HG02798 (cell line): ENCODE data around the gene OR51A7.
"Not testable (repeated sequence)": the region's sequence is repeated elsewhere in the genome, so short reads cannot be mapped to it uniquely, and the experiment has no call there.

Source experiments
- ATAC-seq: cut with Tn5 transposase; IDR thresholded peaks from one replicate; pipeline ENCODE4 v1.9.1; 2021; ENCODE audit warnings: mild to moderate bottlenecking; ENCODE audit not compliant: unreplicated experiment, poor library complexity

The OR51A7 gene, protein sequence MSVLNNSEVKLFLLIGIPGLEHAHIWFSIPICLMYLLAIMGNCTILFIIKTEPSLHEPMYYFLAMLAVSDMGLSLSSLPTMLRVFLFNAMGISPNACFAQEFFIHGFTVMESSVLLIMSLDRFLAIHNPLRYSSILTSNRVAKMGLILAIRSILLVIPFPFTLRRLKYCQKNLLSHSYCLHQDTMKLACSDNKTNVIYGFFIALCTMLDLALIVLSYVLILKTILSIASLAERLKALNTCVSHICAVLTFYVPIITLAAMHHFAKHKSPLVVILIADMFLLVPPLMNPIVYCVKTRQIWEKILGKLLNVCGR

GRCh38 chr11:4903484-4903883 lies at the start of gene OR51A7:
OR51A7 (plus strand) TSS chr11:4903783; CDS start chr11:4907370, 3,587 bp downstream.
- no peak for ATAC-seq

GRCh38 chr11:4854286-4854685 lies 49.3 kb upstream of the OR51A7 start:
- not testable (repeated sequence) for ATAC-seq

DNA sequence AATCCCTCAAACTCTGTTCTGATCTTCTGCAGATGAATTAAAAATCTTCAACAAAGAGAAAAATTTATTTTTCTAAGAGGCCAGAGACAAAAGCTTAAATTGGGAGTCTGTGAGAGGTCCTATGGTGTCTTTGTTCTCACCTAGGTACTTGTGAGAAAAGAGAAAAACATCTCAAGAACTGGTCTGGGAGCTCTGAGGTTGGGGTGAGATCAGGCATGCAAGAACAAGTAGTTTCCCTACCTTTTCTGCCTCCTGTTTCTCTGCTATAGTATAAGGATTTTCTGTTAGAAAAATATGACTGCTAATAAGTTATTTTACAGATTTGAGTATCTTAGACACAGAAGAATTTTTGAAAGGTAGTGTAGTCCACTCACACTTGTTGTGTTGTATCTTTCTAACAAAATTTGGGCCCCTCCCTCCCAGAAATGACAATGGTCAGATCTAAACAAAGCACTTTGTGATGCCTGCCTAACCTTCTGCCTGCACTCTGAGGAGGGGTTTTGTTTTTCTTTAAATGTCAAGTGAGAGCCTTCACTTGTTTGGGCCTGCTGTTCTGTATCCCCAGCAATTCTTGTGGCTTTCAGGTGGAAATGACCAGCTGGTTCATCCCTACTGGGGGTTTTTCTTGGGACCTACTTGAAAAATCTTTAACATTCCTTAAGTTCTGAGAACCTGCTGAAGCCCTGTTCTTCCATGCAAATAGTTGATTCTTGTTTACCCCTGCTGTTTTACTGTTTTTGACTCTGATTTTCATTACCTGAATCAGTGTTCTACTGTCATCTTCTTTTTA lies 40.9 kb upstream of the OR51A7 start:
- no peak for ATAC-seq

- ATAC-seq = no peak
Measured at GRCh38 chr11:4863876-4864275, 39.7 kb upstream of the OR51A7 start.

DNA sequence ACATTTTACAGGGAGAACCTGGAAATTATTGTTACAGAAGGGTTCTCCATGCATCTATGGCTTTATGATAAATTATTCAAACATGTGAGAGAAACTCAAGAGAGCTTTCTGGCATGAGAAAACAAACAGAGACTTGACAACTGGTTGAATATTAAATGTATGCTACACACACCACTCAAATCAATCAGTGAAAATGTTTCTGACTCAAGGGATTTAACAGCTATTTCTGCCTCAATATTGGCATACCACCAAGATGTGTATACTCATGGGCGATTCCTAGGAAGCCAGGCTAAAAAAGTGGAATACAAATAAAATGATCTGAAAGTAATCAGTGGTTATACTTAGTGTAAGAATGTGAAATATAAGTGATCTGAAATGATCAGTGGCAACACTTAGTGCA lies 37.7 kb upstream of the OR51A7 start:
- no peak for ATAC-seq

DNA sequence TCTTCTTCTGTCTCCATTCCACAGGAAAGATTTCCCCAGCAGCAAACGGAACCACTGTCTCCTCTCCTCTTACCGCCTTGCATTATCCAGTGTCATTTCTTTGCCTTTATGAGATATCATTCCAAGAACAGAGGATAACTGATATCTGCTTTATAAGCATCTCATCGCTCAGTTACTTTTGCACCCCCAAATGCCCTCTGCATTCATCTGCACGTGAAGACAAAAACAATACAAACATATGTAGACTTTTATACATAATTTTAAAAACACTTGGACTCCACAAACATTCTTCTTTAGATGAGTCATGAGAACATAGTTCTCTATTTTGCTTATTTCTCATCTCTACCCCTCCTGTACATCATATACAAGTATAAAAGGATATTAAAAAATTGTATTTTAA lies 22.4 kb upstream of the OR51A7 start:
- ATAC-seq = no peak

DNA sequence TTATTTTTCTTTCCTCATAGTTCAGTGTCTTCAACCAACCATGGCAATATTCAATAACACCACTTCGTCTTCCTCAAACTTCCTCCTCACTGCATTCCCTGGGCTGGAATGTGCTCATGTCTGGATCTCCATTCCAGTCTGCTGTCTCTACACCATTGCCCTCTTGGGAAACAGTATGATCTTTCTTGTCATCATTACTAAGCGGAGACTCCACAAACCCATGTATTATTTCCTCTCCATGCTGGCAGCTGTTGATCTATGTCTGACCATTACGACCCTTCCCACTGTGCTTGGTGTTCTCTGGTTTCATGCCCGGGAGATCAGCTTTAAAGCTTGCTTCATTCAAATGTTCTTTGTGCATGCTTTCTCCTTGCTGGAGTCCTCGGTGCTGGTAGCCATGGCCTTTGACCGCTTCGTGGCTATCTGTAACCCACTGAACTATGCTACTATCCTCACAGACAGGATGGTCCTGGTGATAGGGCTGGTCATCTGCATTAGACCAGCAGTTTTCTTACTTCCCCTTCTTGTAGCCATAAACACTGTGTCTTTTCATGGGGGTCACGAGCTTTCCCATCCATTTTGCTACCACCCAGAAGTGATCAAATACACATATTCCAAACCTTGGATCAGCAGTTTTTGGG lies 21.6 kb upstream of the OR51A7 start, which contains the start of gene OR51T1:
OR51T1 (plus strand) TSS at position 41 of the 641 bp plus-strand sequence; CDS start at position 41, 0 bp downstream.
- ATAC-seq = no peak

- ATAC-seq = no peak
Measured at GRCh38 chr11:4882543-4882942, 21.0 kb upstream of the OR51A7 start.

DNA sequence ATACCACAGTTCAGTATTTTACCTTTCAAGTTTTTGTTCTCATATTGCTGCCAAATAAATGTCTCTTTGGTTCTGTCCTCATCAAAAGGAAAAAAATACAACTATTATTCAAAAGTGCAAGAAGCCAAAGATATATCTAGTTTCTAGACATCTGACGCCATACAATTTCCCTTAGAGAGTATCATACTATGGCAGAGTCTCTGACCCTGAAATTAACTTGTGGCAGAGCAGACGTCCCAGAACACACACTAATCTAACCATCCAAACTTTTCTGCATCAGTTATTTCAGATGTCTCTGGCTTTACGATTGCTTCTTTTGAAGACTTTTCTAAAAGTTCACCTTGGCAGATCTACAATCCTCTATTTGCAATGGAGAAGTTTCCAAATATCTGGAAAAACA lies 19.2 kb upstream of the OR51A7 start:
- ATAC-seq = no peak

DNA sequence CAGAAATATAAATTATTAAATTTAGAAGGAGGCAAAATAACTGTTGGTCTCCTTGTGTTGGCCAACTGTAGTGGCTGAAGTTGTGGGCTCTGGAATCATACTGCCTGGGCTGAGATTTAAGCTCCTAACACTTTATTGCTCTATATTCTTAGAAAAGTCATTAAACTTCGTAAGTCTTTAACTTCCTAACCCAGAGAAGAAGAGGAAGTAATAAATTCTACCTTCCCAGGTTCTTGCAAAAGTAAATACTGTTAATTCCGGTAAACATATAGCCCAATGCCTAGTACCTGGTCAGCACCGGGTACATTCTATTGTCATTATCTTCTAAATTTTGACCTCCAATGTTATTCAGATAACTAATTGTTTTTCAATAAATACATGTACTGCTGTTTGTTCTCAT lies 17.4 kb upstream of the OR51A7 start:
- ATAC-seq = no peak

- no peak for ATAC-seq
Measured at GRCh38 chr11:4887591-4887990, 16.0 kb upstream of the OR51A7 start.

DNA sequence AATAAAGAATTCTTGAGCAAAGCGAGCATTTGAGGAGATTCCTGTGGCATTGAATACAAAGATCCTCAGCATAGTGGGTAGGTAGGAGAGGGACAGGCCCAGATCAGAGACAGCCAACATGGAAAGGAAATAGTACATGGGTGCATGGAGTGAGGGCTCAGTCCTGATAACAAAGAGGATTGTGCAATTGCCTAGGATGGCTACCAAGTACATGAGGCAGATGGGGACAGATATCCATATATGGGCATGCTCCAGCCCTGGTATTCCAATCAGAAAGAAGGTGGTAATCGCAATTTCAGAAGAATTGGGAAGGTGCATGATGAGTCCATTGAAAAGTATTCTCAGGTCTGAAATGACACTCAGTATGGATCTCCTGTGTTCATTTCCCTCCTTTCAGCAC lies 13.3 kb upstream of the OR51A7 start:
- no peak for ATAC-seq

GRCh38 chr11:4891996-4892640 lies 11.5 kb upstream of the OR51A7 start:
- no peak for ATAC-seq

DNA sequence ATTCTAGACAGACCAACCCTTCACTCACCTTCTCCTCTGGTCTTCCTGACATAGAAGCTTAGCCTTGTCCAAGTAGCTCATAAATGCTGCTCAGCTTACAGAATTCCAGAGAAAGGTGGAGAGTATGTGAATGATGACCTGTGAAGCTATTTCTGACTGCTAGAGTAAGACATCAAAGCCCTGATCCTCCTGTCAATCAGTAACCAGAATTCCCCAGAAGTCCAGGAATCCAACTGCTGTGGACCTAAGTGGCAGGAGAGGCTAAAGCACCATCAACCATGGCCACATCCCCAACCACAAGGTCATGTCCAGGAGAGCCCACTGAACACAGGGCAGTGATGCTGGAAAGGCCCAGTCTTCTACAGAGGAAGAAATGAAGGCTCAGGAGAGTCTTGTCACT lies 13.0 kb downstream of the OR51A7 start:
- no peak for ATAC-seq

- ATAC-seq = no peak
Measured at GRCh38 chr11:4919250-4919649, 15.7 kb downstream of the OR51A7 start, which contains the start of gene OR51G2. OR51G2 (minus strand) TSS chr11:4919350; CDS start chr11:4915663, 3,687 bp downstream.

- ATAC-seq = no peak
Measured at GRCh38 chr11:4921796-4922195, 18.2 kb downstream of the OR51A7 start.

- no peak for ATAC-seq
Measured at GRCh38 chr11:4922304-4922703, 18.7 kb downstream of the OR51A7 start.

DNA sequence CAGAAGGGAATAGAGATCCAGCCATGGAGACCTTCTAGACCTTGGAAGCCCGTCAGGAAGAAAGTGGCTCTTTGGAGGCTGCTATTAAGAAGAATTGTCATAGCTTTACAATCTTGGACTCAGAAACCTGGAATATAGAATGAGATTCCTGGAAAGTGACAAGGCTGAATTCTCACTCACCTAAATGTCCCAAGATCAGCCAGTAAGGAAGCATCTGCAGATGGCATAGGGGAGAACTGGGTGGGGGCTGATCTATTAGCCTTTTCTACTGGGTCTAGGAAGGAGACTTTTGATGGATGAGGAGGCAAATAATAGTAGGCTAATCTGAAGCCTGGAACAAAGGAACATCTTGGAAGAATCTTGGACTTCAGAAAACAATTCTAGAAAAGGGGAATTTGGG lies 20.7 kb downstream of the OR51A7 start, which contains the start of gene OR51G1:
OR51G1 (minus strand) TSS at position 101 of the 400 bp plus-strand sequence; CDS start at position 101, 0 bp downstream.
- no peak for ATAC-seq

DNA sequence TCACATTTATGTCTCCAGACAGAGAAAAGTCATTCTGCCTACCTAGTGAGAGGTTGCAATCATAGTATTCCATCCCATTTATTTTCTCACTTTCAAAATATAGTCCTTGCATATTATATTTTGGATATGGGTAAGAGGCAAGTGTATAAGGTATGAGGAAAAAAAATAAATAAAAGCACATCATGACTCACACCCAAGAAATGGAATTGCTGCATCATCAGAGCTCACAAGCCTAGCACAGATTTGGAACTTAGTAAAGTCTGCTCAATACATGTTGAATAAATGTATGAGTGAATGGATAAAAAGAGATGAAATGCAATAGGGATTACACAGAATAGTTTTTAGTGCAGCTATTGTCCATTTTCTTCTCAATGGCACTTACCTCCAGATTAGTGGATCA lies 23.0 kb downstream of the OR51A7 start:
- no peak for ATAC-seq

GRCh38 chr11:4932751-4933150 lies 29.2 kb downstream of the OR51A7 start:
- ATAC-seq = no peak
